AG09319 (cell line): ENCODE data around the gene MTFR1L.
A peak's percentile ranks its signal among the peaks of the same experiment; 100 is the strongest.

Experiments
- DNase-seq: peaks from one replicate; pipeline ENCODE4 v3.0.0-alpha.2; 2010; ENCODE audit warnings: low read depth; ENCODE audit errors: extremely low read depth
- TF ChIP-seq, protein P1 (sequence below): IDR thresholded peaks from 2 replicates; pipeline ENCODE4 v1.5.1; 2011; ENCODE audit warnings: low read depth, mild to moderate bottlenecking, inconsistent platforms, low read length, moderate library complexity

Gene MTFR1L

DNA sequence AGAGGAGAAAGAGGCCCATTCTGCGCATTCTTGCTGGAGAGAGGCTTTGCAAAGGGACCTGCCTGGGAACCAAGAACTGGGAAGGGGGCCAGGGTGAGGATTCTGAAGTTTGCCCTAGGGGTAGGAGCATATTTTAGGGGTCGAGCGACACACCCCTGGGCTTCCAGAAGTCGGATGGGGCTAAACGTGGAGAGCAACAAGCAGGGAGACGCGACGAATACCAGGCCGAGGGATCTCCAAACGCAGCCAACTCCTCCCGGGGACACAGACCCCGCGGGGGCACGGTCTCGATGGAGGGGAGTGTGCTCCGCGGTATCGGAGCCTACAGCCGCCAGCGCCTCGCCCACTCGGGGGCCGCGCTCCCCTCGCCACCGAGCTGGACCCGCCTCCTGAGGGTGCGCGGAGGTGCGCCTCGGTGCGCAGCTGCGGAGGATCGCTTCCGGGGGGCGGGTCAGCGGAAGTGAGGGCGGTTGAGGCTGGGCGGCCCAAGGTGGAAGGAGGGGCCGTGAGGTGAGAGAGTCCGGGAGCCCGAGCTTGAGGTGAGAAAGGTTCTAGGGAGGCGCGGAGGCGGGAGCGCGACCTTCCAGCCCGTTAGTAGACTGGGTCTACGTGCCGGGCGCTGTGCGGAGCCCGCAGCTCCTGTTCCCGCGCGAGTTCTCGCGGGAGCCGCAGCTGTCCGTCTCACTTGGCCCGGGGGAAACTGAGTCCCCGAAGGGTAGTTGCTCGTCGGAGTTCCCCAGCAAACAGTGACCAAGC is at the start of gene MTFR1L:
MTFR1L (plus strand) TSS at position 464 of the 756 bp plus-strand sequence. CDS start 3,151 bp downstream, outside the sequence.
- TF ChIP-seq, protein P1, sequence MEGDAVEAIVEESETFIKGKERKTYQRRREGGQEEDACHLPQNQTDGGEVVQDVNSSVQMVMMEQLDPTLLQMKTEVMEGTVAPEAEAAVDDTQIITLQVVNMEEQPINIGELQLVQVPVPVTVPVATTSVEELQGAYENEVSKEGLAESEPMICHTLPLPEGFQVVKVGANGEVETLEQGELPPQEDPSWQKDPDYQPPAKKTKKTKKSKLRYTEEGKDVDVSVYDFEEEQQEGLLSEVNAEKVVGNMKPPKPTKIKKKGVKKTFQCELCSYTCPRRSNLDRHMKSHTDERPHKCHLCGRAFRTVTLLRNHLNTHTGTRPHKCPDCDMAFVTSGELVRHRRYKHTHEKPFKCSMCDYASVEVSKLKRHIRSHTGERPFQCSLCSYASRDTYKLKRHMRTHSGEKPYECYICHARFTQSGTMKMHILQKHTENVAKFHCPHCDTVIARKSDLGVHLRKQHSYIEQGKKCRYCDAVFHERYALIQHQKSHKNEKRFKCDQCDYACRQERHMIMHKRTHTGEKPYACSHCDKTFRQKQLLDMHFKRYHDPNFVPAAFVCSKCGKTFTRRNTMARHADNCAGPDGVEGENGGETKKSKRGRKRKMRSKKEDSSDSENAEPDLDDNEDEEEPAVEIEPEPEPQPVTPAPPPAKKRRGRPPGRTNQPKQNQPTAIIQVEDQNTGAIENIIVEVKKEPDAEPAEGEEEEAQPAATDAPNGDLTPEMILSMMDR = no peak
- no peak for DNase-seq

DNA sequence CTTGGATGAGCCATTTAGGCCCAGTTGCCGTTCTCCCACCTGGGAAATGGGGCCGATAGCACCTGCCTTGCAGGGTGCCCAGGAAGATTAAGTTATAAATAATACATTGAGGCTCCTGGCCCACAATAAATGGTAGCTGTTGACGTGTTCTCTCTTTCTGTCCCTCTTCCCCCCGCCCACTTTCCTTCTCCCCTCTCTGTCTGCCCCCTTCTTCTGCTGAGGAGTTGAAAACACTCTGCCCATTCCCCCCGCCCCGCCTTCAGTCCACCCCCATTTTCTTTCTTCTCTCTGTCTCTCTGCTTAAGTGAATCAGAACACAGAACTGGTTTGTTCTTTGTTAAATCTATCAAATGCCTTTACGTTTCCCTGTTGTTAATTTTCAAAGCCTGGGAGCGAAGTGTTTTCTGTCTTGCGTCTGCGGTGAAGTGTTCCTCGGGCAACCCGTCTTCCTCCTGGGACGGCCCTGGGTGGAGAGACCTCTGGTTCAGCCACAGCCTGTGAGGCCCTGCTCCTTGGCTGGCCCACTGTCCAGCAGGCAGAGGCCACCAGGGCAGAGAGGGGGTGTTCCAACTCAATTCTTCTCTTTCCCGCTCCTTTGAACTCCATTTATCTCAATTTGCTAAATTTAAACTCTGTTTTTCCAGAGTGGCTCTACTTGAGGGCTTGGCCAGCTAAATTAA is 49.1 kb upstream of the MTFR1L start:
- TF ChIP-seq, protein P1 = no peak
- no peak for DNase-seq

DNA sequence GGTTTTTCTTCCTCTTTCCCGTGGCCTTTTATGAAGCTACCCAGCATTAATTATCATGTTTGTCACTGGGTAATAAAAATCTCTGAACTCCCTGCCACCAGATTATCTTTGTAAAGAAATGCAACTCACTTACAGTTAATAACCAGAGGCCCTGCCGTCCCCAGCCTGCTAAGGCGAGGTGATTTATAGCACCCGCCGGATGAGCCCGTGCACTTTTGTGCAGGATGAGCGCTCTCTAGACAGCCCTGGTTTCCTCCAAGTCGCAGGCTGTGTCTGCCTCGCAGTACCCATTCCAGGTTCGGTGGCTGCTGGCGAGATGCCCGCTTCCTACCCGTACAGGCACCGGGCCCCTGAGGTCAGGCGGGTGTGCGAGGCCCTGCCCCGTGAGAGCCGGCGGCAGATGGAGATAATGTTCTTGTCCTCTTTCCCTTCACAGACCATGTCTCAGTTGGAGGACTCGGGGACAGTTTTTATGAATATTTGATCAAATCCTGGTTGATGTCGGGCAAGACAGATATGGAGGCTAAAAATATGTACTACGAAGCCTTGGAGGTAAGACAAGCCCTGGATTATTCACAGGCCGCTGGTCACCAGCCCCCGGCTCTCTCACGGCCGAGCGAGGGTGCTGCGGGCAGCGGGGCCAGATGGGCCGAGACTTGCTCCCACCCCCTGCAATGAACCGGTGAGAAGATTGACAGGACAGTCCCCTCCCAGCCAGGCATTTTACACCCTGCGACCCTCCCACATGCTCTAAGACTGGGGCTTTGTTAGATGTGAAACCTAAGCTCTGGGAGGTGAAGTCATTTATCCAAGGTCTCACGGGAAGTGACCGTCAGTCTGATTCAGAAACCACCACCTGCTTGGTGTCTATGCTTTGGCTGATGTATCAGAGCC is 48.3 kb upstream of the MTFR1L start:
- DNase-seq = no peak
- TF ChIP-seq, protein P1 = no peak

DNA sequence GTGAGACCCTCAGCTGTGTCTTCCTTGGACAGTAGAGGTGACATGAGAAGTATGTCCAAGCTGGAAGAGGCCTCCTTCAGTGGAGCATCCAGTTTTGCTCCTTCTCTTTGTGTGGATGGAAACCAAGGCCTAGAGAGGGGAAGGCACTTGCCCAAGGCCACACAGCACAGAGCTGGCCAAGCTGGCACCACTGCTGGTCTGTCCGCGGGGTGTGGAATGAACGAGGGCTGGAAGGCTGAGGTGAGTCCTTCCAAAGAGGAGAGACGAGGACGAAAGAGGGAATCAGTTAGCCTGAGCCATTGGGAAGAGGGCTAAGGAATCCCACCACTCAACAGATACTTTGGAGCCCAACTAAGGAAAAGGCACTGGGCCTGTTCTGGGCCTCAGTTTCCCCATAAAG is 47.6 kb upstream of the MTFR1L start:
- TF ChIP-seq, protein P1 = no peak
- DNase-seq = no peak

DNA sequence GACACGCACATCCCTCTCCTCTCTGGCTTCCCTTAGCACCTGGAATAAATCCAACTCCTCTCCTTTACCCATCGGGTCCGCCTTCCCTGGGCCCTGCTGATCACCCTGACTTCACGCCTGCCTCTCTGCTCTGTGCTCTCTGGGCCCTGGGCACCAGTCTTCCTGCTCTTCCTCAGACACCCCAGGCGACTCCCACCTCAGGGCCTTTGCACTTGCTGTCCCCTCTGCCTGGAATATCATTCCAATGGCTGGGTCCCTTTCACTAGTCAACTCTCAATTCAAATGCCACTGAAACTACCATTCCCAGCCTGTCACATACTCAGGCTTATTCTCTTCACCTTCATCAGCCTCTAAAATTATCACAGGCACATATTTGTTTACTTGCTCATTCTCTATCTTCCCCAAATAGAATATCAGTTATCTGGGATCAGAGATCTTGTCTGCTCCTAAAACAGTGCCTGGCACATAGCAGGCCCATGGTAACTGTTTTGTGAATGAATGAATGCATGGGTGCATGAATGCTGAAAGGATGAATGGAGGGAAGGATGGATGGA is 47.0 kb upstream of the MTFR1L start:
- DNase-seq = no peak
- TF ChIP-seq, protein P1 = no peak

DNA sequence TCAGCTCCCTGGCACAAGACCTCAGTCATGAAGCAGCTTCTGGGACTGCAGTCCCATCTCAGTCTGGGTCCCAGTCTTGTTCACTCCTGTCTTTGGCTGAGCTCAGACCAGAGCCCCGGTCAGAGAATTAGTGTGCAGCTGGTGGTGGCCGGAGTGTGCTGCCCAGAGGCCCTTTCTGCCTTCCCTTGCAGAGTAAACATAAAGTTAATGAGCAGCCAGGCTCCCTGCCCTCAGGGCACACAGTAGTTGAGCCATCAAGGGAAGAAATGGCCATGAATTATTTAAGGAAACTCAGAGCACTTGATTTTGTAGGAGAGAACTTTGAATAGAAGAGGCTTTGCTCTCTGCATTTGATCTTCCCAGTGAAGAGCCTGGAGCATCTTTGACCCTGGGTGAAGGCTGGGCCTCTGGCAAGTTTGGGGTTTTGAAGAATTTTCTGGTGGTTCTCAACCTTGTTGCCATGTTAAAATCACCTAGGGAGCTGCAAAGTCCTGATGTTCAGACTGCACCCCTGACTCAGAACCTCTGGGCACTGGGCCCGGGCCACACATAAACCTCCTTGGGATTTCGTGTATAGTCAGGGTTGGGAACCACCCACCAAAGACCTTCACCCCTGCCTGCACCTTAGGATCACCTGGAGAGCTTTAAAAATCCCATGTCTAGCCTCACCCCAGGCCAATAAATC is 46.2 kb upstream of the MTFR1L start:
- DNase-seq = peak; percentile 16
- TF ChIP-seq, protein P1 = no peak
